SHP77 treated with DMSO at 0.1 percent for 48 hours (cell line): ENCODE results near the gene VASH1.

Experiments
- DNase-seq: peaks from one replicate; lab custom pipeline; 2025; lab: John Stamatoyannopoulos, UW

Gene VASH1

GRCh38 chr14:76772300-76773187, 11.3 kb downstream of the VASH1 start:
- DNase-seq, result no peak

- no peak for DNase-seq
These were observed 12.1 kb downstream of the VASH1 start for GRCh38 chr14:76773188-76773885.

- no peak for DNase-seq
These were observed 12.9 kb downstream of the VASH1 start for GRCh38 chr14:76773956-76774820.

GRCh38 chr14:76774821-76775694, 13.8 kb downstream of the VASH1 start:
- no peak for DNase-seq

- no peak for DNase-seq
These were observed 14.6 kb downstream of the VASH1 start for GRCh38 chr14:76775695-76776427.

GRCh38 chr14:76776428-76777251, 15.4 kb downstream of the VASH1 start:
- DNase-seq, result no peak

- DNase-seq, result no peak
These were observed 16.5 kb downstream of the VASH1 start for GRCh38 chr14:76777721-76778120.

GRCh38 chr14:76778546-76779215, 17.4 kb downstream of the VASH1 start:
- no peak for DNase-seq

- DNase-seq, result no peak
These were observed 18.2 kb downstream of the VASH1 start for GRCh38 chr14:76779221-76780057.

GRCh38 chr14:76780058-76780345, 18.7 kb downstream of the VASH1 start:
- DNase-seq, result no peak

GRCh38 chr14:76780360-76780759, 19.1 kb downstream of the VASH1 start:
- no peak for DNase-seq

GRCh38 chr14:76780875-76781647, 19.8 kb downstream of the VASH1 start:
- DNase-seq, result no peak

- DNase-seq, result no peak
These were observed 20.4 kb downstream of the VASH1 start for GRCh38 chr14:76781648-76782051.

GRCh38 chr14:76782115-76782884, 21.0 kb downstream of the VASH1 start:
- no peak for DNase-seq

GRCh38 chr14:76782885-76783566, 21.8 kb downstream of the VASH1 start:
- DNase-seq, result no peak

GRCh38 chr14:76784266-76784874, 23.1 kb downstream of the VASH1 start:
- no peak for DNase-seq
